Liver (tissue), 3 donors: ENCODE measurements around the gene PKN2.

Experiments
- ATF3 ChIP-seq: IDR thresholded peaks from 2 replicates; pipeline ENCODE4 v1.6.1; 2016; ENCODE audit warnings: antibody characterized with exemption
- CTCF ChIP-seq: fragments of 150-350 bp; IDR thresholded peaks from 2 replicates; pipeline ENCODE4 v1.5.1; 2017; ENCODE audit warnings: improper control_type of control experiment, low read depth, low read length; ENCODE audit not compliant: missing input control
- EGR1 ChIP-seq, 2 donors: IDR thresholded peaks; 2 replicates each; pipeline ENCODE4 v1.6.1; 2016 to 2018; ENCODE audit warnings: antibody characterized with exemption in 2 of 2, low read depth in 2 of 2
- GABPA ChIP-seq, 2 donors: IDR thresholded peaks in 1 of 2; conservative IDR thresholded peaks in 1 of 2; 2 replicates each; pipeline ENCODE4 v1.6.1; 2016; ENCODE audit warnings: antibody characterized with exemption in 2 of 2, mild to moderate bottlenecking in 1 of 2, moderate library complexity in 1 of 2
- HNF4G ChIP-seq: IDR thresholded peaks from 2 replicates; pipeline ENCODE4 v1.6.1; 2016; ENCODE audit warnings: antibody characterized with exemption
- RAD21 ChIP-seq, 2 donors: IDR thresholded peaks; 2 replicates each; pipeline ENCODE4 v1.6.1; 2016; ENCODE audit warnings: antibody characterized with exemption in 2 of 2, mild to moderate bottlenecking in 2 of 2
- SP1 ChIP-seq: IDR thresholded peaks from 2 replicates; pipeline ENCODE4 v1.6.1; 2018; ENCODE audit warnings: antibody characterized with exemption, mild to moderate bottlenecking
- ZBTB33 ChIP-seq: IDR thresholded peaks from 2 replicates; pipeline ENCODE4 v1.6.1; 2016; ENCODE audit warnings: antibody characterized with exemption
- TF ChIP-seq, protein P1 (sequence below): IDR thresholded peaks from 2 replicates; pipeline ENCODE4 v1.6.1; 2016; ENCODE audit warnings: antibody characterized with exemption, mild to moderate bottlenecking
- TF ChIP-seq, protein P2 (sequence below): IDR thresholded peaks from 2 replicates; pipeline ENCODE4 v1.6.1; 2016; ENCODE audit warnings: antibody characterized with exemption
- donor health status: healthy.
- donor health status: healthy.

DNA sequence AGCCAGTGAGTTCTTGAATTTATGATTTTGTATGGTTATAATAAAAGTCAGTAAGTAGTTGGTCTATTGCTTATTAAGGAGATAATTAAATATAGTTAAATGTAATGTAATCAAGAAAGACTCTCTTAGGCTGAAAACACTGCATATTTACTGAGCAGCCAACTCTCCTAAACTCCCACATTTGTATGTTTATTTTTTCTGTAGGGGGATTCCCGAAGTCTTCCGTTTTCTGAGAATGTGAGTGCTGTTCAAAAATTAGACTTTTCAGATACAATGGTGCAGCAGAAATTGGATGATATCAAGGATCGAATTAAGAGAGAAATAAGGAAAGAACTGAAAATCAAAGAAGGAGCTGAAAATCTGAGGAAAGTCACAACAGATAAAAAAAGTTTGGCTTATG lies 56.7 kb downstream of the PKN2 start:
- TF ChIP-seq CTCF (no peak), SP1 (no peak), EGR1 (IDR thresholded peaks at IDR 0.05; ENCODE audit: low read depth in 2 of 2) (no peak), GABPA (IDR thresholded peaks at IDR 0.05 in 1 of 2, conservative IDR thresholded peaks at IDR 0.05 in 1 of 2) (no peak), ZBTB33 (no peak), RAD21 (IDR thresholded peaks at IDR 0.05) (no peak), ATF3 (no peak), HNF4G (no peak)
- TF ChIP-seq, protein P1, sequence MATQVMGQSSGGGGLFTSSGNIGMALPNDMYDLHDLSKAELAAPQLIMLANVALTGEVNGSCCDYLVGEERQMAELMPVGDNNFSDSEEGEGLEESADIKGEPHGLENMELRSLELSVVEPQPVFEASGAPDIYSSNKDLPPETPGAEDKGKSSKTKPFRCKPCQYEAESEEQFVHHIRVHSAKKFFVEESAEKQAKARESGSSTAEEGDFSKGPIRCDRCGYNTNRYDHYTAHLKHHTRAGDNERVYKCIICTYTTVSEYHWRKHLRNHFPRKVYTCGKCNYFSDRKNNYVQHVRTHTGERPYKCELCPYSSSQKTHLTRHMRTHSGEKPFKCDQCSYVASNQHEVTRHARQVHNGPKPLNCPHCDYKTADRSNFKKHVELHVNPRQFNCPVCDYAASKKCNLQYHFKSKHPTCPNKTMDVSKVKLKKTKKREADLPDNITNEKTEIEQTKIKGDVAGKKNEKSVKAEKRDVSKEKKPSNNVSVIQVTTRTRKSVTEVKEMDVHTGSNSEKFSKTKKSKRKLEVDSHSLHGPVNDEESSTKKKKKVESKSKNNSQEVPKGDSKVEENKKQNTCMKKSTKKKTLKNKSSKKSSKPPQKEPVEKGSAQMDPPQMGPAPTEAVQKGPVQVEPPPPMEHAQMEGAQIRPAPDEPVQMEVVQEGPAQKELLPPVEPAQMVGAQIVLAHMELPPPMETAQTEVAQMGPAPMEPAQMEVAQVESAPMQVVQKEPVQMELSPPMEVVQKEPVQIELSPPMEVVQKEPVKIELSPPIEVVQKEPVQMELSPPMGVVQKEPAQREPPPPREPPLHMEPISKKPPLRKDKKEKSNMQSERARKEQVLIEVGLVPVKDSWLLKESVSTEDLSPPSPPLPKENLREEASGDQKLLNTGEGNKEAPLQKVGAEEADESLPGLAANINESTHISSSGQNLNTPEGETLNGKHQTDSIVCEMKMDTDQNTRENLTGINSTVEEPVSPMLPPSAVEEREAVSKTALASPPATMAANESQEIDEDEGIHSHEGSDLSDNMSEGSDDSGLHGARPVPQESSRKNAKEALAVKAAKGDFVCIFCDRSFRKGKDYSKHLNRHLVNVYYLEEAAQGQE: no peak
- TF ChIP-seq, protein P2, sequence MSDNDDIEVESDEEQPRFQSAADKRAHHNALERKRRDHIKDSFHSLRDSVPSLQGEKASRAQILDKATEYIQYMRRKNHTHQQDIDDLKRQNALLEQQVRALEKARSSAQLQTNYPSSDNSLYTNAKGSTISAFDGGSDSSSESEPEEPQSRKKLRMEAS: no peak
